NCI-H226 (cell line): ENCODE results near the gene TNNI3K.
"Not testable (repeated sequence)": the region's sequence is repeated elsewhere in the genome, so short reads cannot be mapped to it uniquely, and the experiment has no call there.

Source experiments
- DNase-seq: peaks from one replicate; pipeline ENCODE4 v3.0.0-alpha.2; 2015

The TNNI3K gene, protein sequence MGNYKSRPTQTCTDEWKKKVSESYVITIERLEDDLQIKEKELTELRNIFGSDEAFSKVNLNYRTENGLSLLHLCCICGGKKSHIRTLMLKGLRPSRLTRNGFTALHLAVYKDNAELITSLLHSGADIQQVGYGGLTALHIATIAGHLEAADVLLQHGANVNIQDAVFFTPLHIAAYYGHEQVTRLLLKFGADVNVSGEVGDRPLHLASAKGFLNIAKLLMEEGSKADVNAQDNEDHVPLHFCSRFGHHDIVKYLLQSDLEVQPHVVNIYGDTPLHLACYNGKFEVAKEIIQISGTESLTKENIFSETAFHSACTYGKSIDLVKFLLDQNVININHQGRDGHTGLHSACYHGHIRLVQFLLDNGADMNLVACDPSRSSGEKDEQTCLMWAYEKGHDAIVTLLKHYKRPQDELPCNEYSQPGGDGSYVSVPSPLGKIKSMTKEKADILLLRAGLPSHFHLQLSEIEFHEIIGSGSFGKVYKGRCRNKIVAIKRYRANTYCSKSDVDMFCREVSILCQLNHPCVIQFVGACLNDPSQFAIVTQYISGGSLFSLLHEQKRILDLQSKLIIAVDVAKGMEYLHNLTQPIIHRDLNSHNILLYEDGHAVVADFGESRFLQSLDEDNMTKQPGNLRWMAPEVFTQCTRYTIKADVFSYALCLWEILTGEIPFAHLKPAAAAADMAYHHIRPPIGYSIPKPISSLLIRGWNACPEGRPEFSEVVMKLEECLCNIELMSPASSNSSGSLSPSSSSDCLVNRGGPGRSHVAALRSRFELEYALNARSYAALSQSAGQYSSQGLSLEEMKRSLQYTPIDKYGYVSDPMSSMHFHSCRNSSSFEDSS

DNA sequence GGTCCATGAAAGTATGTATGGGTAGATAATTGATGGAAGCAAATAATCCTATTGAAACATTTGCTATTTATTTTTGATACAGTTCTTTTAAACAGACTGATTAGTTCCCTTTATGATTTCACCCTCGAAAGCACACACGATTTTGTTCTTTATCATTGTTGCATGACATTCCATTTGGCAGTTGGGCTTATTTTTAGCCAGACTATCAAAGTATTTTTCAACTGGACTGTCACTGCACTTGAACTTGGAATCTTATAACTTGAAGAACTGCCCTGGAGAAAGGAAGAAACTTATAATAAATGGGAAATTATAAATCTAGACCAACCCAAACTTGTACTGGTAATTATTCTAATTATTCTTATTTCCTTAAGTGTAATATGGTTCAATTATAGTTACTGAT lies at the start of gene TNNI3K:
Gene TNNI3K, plus strand, starts transcription at position 235 of the 400 bp plus-strand sequence. Its CDS starts 65 bp downstream, at position 300.
- DNase-seq: no peak

DNA sequence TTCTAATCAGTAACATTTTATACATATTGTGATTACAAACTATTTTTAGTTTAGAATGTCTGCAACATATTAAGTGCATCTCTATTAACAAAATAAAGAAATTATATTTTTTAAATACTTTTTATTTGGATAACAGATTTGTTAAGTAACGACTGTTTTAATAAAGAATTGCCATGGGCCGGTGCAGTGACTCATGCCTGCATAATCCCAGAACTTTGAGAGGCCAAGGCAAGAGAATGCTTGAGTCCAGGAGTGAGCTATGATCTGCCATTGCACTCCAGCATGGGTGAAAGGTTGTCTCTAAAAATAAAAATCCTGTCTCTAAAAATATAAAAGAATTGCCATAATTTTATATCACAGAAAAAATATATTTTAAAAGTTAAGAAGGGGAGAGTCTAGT lies 41.3 kb upstream of the TNNI3K start:
- peak; percentile 8 for DNase-seq

DNA sequence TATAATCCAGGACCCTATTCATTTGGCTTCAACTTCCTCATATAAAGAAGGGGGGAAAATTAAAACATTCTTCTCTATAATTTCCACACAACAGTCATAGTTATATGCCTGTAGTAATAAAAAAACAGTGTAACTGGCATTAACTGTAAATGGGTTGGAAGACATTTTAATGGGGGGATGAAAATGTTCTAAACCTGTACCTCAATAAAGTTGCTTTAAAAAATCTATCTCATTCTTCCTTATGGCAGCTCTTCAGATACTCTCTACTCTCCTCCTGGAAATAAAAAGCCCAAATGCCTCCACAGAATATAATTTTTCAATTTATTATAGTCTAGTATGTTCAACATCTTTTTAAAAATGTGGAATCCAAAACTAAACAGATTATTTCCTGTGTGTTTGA lies 39.8 kb upstream of the TNNI3K start:
- no peak for DNase-seq

DNA sequence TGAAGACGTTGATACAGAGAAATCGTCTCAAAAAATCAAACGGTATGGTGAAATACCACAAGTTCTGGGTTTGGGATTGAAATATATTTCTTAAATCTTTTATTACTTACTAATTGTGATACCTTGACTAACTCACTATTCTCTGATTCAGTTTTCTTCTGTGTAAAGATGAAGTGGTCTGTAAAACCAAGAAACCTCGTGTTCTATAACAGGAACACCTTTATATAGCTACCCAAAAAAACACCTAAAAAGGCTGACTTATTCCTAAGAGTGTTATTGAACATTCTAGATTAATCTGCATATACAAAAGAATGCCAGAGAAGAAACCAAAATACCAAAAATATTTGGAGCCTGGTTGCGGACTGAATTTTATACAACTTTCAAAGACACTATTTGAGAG lies 37.9 kb upstream of the TNNI3K start:
- no peak for DNase-seq

DNA sequence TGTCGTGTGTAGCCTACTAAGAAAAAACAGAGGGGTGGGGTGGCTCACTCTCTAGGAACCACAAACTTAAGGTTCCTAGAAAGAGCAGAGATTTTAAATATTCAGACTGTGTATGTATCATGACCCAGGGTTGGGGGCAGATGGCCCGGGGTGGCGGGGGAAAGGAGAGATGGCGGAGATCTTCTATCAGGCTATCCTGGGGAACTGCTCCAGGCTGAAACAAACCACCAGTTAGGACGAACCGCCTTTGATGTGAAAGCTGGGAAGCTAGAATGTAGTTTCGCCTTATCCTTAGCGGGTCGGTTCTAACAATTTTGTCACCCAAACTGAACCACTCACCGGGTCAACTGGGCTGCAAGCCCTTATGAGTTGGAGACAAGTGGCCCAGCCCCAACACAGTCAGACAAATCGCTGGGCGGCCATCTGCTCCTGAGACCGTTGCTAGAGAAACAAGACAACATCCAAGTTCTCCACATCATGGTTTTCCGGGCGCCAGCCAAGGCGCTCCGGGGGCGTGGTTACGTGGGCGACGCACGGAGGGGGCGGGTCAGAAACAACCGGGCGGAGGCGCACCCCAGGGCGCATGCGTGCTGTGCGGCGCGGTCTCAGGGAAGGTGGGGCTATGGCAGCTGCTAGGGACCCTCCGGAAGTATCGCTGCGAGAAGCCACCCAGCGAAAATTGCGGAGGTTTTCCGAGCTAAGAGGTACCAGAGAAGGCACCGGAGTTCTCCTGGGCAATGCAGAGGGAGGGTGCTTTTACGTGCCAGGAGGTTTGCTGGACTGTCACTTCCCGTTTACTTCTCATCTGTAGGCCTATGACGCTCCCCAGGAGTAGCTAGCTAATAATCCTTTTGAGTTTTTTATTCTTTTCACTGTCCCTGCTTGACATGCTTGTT lies 37.3 kb upstream of the TNNI3K start, which contains the start of the genes FPGT and LRRIQ3:
Gene FPGT, plus strand, starts transcription at position 586 of the 896 bp plus-strand sequence. Its CDS starts 37 bp downstream, at position 623.
Gene LRRIQ3, minus strand, starts transcription at position 520 of the 896 bp plus-strand sequence. CDS start 14,492 bp downstream, outside the sequence.
- DNase-seq: peak; percentile 71

DNA sequence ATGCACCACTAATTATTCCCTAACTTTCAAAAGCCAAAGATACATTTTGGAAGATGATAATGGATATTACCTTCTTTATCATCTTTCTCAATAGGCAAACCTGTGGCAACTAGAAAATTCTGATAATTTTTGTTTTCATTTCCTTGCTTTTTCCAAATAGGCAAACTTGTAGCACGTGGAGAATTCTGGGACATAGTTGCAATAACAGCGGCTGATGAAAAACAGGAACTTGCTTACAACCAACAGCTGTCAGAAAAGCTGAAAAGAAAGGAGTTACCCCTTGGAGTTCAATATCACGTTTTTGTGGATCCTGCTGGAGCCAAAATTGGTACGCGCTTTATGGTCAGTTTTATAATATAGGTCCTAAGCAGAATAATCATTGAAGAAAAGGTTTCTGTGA lies 35.7 kb upstream of the TNNI3K start:
- DNase-seq: no peak

DNA sequence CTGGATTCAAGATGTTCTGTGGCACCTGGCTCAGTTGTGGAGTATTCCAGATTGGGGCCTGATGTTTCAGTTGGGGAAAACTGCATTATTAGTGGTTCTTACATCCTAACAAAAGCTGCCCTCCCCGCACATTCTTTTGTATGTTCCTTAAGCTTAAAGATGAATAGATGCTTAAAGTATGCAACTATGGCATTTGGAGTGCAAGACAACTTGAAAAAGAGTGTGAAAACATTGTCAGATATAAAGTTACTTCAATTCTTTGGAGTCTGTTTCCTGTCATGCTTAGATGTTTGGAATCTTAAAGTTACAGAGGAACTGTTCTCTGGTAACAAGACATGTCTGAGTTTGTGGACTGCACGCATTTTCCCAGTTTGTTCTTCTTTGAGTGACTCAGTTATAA lies 29.9 kb upstream of the TNNI3K start:
- no peak for DNase-seq

DNA sequence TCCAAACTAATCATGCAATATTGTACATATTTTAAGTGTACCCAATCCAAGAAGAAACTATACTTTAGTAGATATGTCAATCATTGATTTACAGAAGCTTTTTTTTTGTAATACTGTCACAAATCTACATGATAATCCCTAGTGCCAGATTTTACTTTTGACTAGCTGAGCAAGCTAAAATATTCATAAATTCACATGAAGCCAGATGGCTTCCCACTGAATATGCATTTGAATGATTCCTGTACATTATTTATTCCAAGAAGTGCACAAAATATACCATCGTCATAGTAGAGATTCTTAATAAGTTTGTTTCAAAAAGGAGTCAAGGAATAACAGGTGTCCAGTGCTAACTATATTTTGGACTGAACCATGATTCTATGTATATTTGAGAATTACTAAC lies 20.0 kb upstream of the TNNI3K start:
- DNase-seq: no peak

DNA sequence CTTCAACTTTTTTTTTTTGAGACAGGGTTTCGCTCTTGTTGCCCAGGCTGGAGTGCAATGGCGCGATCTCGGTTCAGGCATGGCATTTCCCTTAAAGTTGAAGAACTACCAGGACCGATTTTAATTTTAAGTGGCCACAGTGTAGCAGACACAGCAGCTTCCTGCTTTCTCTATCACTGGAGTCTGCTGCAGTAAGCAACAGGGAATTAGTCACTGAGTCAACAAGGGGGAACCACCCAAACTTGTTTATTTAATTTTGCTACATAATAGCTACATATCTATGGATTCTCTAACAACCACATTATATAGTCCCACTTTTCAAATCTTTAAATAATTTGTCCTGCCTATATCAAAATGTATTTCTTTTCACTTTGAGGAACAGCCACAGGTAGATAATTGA lies 12.5 kb upstream of the TNNI3K start:
- no peak for DNase-seq

DNA sequence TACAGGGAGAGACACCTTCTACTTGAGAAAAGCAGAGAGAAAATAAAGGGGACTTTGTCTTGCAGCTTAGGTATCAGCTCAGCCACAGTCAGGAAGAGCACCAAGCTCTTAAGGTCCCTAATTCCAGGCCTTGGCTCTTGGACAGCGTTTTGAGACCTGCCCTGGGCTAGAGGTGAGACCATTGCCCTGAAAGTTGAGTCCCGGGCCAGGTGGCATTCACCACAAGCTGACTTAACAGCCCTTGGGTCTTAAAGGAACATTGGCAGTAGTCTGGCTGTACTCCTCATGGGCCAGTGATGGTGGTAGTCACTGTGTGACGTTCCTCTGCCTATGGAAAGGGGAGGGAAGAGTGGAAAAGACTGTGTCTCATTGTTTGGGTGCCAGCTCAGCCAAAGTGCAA lies 11.7 kb upstream of the TNNI3K start:
- no peak for DNase-seq

DNA sequence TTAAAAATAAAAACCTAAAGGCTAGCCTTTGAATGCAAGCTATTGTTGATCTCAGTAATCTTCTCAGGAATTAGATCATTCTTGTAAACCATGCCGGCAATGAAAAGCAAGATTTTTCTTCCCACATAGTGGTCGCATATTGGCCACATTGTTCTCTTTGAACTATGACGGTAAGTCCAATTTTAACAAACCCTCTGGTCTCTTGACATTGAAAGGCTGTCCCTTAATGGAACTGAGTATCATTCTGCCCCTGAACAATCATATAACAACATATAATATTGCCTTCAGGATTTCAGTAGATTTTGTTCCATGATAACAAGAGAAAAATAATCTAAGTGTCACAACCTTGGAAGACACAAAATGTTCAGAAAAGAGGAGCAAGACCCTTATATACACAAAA lies 1.3 kb downstream of the TNNI3K start:
- no peak for DNase-seq

DNA sequence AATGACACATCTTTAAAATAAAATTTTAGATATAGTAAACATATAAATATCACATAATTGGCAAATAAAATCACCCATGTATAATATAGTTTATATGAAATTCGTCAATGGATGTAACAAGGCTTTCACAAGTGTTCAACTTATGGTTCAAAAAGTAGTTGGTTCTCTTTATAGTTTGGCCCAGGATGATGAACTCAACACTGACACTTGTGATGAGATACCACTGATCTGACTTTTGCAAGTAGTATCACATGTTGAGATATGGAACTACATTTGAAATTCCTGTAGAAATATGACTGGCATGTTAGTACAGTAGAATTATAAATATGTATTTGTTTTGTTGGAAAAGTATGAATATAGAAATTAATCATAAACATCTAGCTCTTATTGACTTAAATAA lies 1.8 kb downstream of the TNNI3K start:
- no peak for DNase-seq

DNA sequence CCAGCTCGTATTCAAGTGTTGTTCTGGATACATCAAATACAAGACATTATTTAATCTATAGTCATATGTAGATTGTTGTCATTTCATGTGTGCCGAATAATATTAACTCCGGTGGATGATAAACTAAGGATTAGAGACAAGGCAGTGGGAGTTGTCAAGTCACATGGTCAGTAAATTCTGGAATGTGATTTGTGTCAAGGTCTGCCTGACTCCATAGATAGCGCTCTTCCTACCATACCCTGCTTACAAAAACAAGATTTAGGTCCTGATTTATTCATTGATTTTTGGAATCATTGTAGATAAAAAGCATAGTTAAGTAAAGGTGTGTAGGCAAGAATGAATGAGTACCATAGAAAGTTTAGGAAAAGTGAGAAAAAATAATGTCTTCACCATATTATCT lies 2.6 kb downstream of the TNNI3K start:
- no peak for DNase-seq

DNA sequence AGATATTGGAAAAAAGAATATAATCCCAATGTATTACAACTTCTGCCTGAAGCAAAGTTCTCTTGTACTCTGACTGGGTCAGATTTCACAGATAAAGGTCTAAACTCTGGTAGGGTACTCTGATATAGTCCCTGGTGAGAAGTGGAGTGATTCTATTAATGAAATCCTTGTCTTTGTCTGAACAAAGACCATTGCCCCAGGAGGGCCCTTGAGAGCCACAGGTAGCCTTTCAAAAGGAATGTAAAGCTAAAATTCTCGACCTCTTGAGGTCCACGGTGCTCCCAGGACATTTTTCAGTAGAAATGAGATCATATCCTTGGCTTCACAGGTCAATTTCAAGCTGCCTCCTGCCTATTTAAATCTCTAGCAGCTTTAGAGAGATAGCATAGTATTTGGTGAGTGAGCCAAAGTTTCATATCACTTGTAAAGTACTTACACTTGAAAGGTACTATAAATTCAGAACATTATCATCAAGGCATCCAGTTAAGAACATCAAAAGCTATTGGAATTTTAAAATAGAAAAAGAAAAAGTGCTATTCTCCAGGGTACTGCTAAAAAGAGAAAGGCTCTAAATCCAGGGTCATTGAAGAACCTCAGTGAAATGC lies 10.1 kb downstream of the TNNI3K start:
- no peak for DNase-seq

DNA sequence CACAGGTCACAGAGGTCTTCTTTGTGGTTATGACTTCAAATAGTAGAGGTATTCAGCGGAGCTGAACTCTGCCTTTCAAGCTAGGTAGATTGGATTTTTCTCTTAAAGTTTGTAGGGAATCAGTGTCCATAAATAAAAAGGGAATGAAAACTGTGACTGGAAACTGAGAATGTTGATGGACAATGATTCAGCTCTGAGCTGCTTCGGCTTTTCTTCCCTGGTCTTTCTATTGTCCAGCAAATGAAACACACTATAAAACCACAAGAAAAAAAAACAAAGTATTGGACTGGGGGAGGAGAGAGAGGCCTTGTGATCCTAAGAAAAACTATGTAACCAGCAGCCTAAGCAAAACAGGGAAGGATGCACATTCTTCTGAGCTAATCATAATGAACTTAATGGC lies 11.1 kb downstream of the TNNI3K start:
- DNase-seq: no peak

DNA sequence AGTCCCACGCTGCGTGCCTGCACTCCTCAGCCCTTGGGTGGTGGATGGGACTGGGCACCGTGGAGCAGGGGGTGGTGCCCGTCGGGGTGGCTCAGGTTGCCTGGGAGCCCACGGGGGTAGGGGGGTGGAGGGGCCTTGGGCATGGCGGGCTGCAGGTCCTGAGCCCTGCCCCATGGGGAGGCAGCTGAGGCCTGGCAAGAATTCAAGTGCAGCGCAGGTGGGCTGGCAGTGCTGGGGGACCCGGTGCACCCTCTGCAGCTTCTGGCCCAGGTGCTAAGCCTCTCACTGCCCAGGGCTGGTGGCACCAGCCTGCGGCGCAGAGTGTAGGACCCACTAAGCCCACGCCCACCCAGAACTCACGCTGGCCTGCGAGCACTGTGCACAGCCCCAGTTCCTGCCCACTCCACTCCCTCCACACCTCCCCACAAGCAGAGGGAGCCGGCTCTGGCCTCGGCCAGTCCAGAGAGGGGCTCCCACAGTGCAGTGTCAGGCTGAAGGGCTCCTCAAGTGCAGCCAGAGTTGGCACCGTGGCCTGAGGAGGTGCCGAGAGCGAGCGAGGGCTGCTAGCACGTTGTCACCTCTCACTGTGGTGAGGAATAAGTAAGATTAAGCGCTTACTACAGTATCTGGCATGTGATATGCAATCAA lies 12.8 kb downstream of the TNNI3K start:
- no peak for DNase-seq

DNA sequence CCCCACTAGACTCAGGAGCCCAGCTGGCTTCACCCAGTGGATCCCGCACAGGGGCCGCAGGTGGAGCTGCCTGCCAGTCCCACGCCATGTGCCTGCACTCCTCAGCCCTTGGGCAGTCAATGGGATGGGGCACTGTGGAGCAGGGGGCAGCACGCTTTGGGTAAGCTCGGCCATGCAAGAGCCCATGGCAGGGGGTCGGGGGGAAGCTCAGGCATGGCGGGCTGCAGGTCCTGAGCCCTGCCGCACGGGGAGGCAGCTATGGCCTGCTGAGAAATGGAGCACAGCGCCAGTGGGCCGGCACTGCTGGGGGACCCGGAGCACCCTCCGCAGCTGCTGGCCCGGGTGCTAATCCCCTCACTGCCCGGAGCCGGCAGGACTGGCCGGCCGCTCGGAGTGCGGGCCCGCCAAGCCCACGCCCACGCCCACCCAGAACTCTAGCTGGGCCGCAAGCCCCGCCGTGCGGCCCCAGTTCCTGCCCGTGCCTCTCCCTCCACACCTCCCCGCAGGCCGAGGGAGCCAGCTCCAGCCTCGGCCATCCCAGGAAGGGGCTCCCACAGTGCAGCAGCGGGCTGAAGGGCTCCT lies 18.1 kb downstream of the TNNI3K start:
- DNase-seq: not testable (repeated sequence)

DNA sequence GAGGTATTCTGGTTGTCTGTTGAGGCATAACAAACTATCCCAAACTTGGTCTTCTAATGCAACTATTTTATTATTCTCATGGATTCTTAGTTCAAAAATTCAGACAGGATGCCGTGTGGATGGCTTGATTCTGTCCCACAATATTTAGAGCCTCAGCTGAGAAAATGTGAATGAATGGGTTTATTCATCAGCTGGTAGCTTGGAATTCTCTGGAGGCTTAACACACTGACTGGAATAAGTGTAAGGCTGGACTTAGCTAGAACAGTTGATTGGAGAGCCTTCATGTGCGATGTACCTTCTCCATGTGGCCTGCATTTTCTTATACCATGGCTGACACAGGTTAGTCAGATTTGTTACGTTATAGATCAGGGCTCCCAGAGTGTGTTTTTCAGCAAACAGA lies 30.8 kb downstream of the TNNI3K start:
- DNase-seq: no peak

DNA sequence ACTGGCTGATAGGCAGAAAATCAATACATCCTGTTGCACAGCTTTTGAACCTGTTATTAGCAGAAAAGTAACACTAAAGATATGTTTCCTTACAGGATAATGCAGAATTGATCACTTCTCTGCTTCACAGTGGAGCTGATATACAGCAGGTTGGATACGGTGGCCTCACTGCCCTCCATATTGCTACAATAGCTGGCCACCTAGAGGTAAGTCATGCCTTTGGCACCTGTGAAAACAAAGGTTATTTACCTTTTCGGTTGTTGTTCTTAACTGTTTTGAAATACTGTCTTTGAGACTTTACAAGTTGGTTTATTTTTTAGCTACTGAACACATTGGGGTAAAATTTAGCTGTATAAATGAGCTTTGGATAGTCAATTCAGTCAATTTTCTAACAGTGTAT lies 36.3 kb downstream of the TNNI3K start:
- DNase-seq: no peak

DNA sequence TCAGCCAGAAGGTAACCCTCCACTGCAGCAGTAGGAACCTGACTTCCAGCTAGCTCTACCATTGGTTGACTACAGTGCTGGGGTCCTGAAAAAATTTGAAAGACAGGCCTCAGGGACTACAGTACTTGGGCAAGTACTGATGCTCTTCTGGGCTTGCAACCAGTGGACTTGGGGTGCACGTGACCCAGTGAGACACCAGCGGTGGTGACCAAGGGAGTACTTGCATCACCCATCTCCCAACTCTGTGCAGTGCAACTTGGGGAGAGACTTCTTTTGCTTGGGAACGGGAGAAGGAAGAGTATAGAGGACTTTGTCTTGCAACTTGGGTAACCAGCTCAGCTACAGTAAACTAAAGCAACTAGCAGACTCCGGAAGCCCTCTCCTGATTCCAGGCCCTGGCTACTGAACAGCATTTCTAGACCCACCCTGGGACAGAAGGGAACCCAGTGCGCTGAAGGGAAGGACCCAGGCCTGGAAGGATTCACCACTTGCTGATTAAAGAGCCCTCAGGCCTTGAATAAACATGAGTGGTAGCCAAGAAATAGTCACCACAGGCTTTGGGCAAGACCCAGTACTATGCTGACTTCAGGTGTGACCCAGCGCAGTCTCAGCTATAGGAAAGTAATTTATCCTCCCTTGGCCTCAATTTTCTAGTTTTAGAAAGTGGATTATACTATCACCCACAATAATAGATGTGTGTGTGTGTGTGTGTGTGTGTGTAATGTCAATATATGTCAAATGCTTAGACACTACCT lies 45.6 kb downstream of the TNNI3K start:
- DNase-seq: no peak

DNA sequence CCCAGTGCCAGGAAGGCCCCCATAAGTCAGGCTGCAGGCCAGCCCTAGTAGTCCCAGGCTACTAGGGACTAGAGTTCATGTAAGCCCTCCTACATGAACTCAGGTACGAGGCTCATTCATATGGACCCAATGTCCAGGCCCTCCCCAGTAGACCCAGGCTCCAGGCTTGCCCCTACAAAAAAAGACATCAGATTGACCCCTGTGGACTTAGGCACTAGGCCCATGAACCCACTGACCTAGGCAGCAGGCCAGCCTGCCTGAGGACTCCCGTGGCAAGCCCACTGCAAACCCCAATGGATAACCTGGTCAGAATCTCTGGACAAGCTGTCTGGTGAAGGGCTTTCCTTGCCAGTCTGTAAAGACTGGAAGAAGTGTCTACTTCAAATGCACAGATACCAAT lies 51.2 kb downstream of the TNNI3K start:
- no peak for DNase-seq
